Superior temporal gyrus (tissue), 1 donor: ENCODE data around the gene AKAP6.
A peak's percentile ranks its signal among the peaks of the same experiment; 100 is the strongest.
"Not testable (repeated sequence)": the region's sequence is repeated elsewhere in the genome, so short reads cannot be mapped to it uniquely, and the experiment has no call there.

ENCODE experiments used
- DNase-seq: peaks from one replicate; pipeline ENCODE4 v3.0.0-alpha.2; 2016; ENCODE audit errors: extremely low spot score

Gene AKAP6

DNA sequence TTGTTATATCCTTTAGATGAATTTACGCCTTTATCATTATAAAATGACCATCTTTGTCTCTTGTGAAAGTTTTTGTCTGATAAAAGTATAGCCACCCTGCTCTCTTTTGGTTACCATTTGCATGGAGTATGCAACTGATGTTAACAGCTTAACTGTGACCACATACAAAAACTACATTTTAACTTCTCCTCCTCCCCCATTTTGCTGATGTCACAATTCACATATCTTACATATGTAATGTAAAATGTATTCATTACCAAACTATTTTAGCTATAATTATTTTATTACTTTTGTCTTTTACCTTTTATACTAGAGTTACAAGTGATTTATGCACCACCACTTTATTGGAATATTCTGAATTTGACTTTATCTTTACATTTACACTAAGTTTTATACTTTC lies 425.1 kb downstream of the AKAP6 start:
- DNase-seq: no peak

GRCh38 chr14:32756173-32756572 lies 427.1 kb downstream of the AKAP6 start:
- no peak for DNase-seq

DNA sequence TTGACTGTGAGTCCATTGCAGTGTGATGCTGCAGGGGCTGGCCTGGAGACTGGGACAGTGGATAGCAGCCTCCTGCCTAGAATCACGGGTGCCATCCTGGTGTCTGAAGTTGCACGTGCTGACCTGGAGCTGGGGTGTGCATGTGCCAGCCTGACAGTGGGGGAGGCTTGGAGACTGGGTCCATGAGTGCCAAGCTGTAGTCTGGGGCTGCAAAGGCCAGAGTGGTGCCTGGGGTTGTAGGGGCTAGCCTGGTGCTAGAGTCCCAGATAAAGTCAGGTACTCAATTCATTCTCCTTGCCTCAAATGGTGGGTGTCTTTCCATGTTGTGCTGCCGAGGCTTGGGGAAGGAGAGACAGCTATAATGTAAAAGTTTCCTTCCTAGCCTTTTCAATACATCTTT lies 427.7 kb downstream of the AKAP6 start:
- no peak for DNase-seq

DNA sequence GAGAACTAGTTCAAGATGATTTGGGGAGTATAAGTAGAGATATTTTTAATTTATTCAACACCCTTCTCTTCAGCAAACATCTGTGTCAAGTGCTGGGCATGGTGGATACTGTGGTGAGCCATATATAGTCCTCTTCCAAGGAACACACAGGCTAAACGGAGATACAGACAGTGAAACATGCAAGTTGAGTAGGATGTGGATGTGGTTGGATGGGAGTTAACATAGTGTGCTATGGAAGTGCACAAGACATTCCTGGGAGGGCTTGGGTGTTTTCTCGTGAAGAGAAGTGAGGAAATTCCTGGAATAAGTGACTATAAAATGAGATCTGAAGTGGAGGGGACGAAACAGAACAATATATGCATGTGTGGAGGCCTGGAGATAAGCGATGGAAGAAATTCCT lies 428.5 kb downstream of the AKAP6 start:
- no peak for DNase-seq

DNA sequence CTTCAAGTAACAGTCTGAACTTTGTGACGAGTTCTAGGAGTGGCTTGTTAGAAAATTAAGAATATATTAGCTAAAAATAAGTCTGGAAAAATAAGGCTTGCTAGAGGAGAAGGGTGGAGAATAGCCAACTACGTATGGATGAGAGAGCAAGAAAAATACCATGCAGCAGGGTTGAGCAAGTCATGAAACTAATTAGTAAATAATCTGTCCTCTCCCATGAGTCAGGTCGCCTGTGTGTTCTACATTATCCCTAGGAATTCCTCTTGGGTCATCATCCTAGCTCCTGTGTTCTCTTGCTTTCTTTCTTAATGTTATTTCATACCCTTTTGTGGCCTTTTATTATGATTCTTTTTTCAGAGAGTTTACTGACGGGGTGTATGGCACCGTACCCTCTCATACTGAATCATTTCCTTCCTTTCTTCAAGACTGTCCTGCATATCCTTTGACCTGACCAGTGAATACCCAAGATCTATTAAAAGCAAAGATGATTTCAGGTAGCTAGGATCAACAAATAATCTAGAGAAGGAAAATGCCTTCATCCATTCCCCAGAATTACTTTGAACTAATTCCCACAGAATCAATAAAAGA lies 432.4 kb downstream of the AKAP6 start:
- no peak for DNase-seq

GRCh38 chr14:32762886-32763285 lies 433.8 kb downstream of the AKAP6 start:
- DNase-seq: no peak

- no peak for DNase-seq
Observed at GRCh38 chr14:32763673-32764072, 434.6 kb downstream of the AKAP6 start.

DNA sequence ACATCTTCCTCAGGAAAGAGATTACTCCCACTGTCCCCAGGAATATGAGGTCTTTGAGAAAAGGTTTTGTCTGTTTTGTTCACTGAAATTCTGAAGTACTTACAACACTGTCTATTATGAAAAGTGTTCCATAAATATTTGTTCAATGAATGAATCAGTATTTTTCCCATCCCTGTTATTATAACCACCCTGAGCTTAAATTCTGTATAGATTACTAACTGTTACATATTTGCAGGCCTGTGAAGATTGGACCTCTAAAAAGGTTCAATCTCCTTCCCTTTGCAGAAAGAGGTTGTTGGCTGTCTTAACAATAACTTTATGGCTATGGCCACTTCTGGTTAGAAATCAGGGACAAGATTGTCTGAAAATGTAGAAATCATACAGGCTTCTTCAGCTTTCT lies 435.0 kb downstream of the AKAP6 start:
- no peak for DNase-seq

DNA sequence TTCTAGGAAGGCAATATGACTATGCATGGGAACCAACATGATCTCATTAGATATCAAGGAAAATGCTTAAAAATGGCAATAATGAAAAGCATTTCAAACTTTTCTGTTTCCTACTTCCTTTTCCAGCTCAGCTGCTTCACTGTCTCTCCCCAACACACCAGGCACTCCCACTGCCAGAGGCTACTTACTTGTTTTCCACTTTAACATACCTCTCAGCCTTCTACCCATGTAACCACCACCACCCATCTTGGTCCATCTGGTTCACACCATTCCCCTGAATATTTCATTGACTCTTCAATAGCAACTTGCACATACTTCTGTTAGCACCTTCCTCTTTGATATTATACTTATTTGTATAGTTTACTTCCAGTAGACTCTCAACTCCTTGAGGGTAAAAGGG lies 441.3 kb downstream of the AKAP6 start:
- DNase-seq: no peak

DNA sequence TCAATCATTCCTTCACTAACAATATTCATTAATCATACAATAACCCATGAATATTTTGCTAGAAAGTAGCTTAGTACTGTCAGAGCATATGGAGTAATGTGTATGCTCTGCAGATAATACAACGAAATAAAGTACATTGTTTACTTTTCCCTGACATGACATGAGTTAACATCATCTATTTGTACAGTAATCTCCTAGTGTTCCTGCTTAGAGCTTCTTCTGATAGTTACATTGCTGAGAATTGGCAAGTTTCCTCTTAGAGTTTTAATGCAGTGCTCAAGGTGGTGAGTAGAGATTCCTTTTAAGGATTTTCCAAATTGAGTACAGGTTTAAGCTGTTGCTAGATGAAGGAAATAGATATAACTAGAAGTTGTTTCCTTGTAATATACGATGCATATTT lies 445.1 kb downstream of the AKAP6 start:
- no peak for DNase-seq

DNA sequence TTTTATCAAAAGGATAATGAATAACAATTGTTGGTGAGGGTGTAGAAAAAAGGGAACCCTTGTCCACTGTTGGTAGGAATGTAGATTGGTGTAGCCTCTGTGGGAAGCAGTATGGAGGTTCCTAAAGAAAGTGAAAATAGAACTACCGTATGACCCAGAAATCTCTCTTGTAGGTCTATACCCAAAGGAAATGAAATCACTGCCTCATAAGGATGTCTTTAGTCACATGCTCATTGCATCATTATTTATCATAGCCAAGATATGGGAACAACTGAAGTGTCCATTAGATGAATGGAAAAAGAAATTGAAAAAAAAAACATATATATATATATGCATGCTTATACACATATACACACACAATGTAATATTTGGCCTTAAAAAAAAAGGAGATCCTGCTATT lies 450.7 kb downstream of the AKAP6 start:
- no peak for DNase-seq

DNA sequence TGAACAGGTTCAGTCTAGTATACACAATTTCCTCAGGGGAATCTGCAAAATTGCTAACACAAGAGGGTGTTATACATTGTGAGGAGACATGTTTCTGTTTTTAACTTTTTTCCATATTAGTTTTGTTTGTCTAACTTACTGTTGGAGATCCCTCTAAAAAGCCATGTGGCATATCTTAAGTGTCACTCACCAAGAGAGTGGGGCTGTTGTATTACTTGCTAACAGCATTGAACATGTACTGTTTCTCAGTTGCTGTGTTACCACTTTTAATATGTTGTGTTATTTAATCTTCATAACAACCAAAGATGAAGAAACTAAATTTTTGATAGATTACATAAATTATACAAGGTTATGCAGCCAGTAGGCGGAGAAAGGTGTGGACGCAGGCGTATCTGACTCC lies 455.3 kb downstream of the AKAP6 start:
- no peak for DNase-seq

- no peak for DNase-seq
Observed at GRCh38 chr14:32785585-32785984, 456.5 kb downstream of the AKAP6 start.

DNA sequence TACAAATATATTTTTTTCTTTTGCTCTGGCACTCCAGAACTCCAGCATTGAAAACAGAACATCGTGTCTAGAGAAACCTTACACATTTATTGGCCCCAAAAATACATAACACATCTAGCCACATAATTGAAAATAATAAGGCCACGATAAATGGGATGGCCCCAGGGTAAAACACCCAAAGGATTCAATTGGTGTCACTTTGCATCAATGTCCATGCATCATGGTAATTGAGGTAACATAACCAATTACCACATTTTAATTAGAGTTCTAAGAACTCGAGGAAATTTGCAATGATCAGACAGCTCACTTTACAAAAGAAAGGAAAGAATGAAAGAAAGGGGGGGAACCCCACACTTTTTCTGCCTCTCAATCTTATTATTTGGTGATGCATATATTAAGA lies 457.8 kb downstream of the AKAP6 start:
- DNase-seq: no peak

GRCh38 chr14:32793033-32793432 lies 463.9 kb downstream of the AKAP6 start:
- not testable (repeated sequence) for DNase-seq

GRCh38 chr14:32800320-32800719 lies 471.2 kb downstream of the AKAP6 start:
- no peak for DNase-seq

DNA sequence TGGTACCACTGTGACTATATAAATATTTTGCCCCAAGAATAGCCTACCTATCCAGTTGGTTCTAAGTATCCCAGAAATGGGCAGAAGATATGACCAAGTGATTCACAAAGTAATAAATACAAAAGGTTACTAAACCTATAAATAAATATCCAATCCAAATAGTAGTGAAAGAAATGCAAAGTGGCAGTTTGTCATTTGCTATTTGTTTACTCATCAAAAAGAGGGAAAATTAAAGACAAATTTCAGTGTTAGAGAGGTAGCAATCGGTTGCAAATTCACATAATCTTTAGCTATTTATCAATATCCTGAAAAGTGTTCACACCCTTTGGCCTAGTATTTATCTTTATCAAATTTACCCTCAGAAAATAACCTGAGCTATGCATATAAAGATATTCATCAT lies 473.2 kb downstream of the AKAP6 start:
- no peak for DNase-seq

- DNase-seq: no peak
Observed at GRCh38 chr14:32805979-32806378, 476.9 kb downstream of the AKAP6 start.

DNA sequence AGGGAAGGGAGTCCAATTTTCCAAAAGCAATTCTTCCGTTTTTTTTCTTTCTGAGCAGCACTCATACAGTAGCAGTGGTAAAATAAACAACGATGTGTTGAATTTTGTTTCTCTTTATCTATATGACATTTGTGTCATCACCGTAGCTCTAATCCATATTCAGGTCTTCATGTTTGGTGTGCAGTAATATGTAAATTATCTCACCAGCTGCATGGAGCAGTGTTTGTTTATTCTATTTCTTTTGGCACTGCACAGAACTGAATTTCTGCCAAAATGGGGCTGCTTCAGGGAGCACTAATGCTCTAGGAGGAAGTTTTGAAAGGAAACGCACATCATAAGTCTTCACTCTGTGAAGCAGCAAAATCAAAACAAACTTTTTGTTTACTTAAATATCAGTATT lies 479.5 kb downstream of the AKAP6 start:
- DNase-seq: peak; percentile 96

- no peak for DNase-seq
Observed at GRCh38 chr14:32809255-32809654, 480.2 kb downstream of the AKAP6 start.

- peak; percentile 9 for DNase-seq
Observed at GRCh38 chr14:32813401-32813800, 484.3 kb downstream of the AKAP6 start.

DNA sequence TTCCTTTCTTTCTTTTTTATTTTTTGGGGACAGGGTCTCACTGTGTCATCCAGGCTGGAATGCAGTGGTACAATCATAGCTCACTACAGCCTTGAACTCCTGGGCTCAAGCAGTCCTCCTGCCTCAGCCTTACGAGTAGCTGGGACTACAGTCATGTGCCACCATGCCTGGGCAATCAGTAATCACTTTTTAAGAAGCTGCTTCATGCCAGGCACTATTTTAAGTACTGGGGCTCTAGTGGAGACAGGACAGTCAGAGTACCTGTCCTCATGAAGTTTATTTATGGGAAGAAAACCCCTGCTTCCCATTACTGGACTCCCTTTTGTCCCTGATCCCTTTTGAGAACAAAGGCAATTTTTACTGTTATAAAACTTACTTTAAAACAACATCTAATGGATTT lies 485.6 kb downstream of the AKAP6 start:
- no peak for DNase-seq

- DNase-seq: no peak
Observed at GRCh38 chr14:32816588-32816987, 487.5 kb downstream of the AKAP6 start.

DNA sequence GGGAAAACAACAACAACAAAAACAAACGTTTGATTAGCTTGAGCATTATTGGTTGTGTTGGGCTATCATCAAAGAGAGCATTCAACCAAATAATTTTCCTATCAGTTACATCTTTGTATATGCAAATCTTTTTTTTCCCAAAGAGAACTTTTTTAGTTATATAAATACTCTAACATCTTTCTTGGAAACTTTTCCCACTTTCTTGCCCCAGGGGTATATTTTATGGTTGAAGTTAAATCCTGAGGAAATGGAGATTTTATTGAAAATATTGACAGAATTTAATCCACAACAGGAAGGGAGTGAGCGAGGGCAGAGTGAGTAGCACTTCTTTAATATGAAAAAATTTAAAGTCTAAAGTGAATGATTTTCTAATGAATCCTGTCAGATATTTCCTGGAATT lies 488.7 kb downstream of the AKAP6 start:
- no peak for DNase-seq

GRCh38 chr14:32818581-32818980 lies 489.5 kb downstream of the AKAP6 start:
- DNase-seq: peak; percentile 20
